Mucosa of stomach (tissue), 1 donor: ENCODE results near the gene PPM1F.
"Not testable (repeated sequence)": the region's sequence is repeated elsewhere in the genome, so short reads cannot be mapped to it uniquely, and the experiment has no call there.

Experiments
- H3K27me3 ChIP-seq: one replicate; pipeline ENCODE4 v1.7.0; 2013; ENCODE audit warnings: mild to moderate bottlenecking, low read length; ENCODE audit not compliant: control insufficient read depth, insufficient read depth
- H3K36me3 ChIP-seq: one replicate; pipeline ENCODE4 v1.7.0; 2013; ENCODE audit warnings: low read length; ENCODE audit not compliant: control insufficient read depth, insufficient read depth
- H3K4me1 ChIP-seq: one replicate; pipeline ENCODE4 v1.7.0; 2013; ENCODE audit warnings: mild to moderate bottlenecking, low read length; ENCODE audit not compliant: control insufficient read depth, insufficient read depth
- H3K4me3 ChIP-seq: one replicate; pipeline ENCODE4 v1.7.0; 2013; ENCODE audit warnings: low read length
- H3K9ac ChIP-seq: one replicate; pipeline ENCODE4 v1.7.0; 2013; ENCODE audit warnings: mild to moderate bottlenecking, low read length, moderate library complexity
- H3K9me3 ChIP-seq: one replicate; pipeline ENCODE4 v1.7.0; 2013; ENCODE audit warnings: mild to moderate bottlenecking, low read length, moderate library complexity; ENCODE audit not compliant: control insufficient read depth
- donor health status: Pancreatic carcinoma.

PPM1F gene

GRCh38 chr22:21918466-21919185 is 34.0 kb downstream of the PPM1F start:
- no peaks in the 10 kb centered on the region for H3K4me1 ChIP-seq
- H3K9me3 ChIP-seq: no peaks in the 10 kb centered on the region
- no peaks in the 10 kb centered on the region for H3K36me3 ChIP-seq
- H3K9ac ChIP-seq: no peak overlapping the region
- H3K27me3 ChIP-seq: no peaks in the 10 kb centered on the region
- no peak overlapping the region for H3K4me3 ChIP-seq

DNA sequence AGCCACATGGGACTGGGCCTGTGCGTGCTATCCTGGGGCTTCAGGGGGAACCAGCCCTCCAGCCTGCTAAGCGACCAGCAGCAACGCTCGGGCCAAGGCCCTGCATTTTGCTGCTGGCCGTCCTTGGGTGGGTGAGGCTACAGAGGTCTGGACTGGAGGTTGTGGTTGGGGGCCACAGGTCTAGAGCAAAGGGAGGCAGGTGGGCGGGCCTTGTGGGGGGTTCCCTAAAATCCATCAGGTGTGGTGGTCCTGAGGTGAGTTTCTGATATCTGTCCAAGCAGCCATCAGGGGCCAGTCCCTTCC is 34.7 kb downstream of the PPM1F start:
- Histone ChIP-seq H3K4me1 (no peaks in the 10 kb centered on the region), H3K27me3 (no peaks in the 10 kb centered on the region), H3K36me3 (no peaks in the 10 kb centered on the region)

GRCh38 chr22:21917181-21917958 is 35.3 kb downstream of the PPM1F start:
- H3K9ac ChIP-seq: no peak overlapping the region
- H3K9me3 ChIP-seq: no peaks in the 10 kb centered on the region
- no peaks in the 10 kb centered on the region for H3K27me3 ChIP-seq
- no peaks in the 10 kb centered on the region for H3K4me1 ChIP-seq
- H3K36me3 ChIP-seq: no peaks in the 10 kb centered on the region
- H3K4me3 ChIP-seq: no peak overlapping the region

More for the DNA sequence above, 34.7 kb downstream of the PPM1F start:
- no peak overlapping the region for H3K4me3 ChIP-seq
- no peak overlapping the region for H3K9ac ChIP-seq
- no peaks in the 10 kb centered on the region for H3K9me3 ChIP-seq

DNA sequence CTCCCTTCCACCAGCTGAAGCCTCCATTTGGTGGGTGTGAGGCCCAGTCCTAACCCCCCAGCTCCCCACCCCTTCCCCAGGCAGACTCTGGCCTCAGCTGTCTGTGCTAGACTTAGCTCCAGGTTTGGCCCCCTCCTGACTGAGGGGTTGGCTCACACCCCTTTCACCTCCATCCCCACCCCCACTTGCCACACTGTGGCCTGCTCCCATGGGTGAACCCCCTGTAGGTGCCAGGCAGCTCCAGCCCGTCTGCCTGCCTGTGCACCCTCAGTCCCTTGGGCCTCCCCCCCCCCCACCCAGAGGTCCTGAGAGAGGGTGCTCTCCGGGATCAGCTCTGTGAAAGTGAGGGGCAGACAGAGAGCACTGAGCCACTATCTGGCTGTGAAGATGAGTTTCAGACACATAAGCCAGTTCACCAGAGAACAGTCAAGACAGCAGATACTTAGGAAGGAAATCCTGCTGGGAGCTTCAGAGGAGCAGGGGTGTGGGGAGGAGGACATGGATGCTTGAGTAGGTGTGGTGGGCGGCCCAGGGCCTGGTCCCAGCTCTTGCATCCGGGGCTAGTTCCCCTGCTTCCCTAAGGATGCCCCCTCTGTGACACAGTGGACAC is 36.2 kb downstream of the PPM1F start:
- H3K9me3 ChIP-seq: no peaks in the 10 kb centered on the region
- no peaks in the 10 kb centered on the region for H3K27me3 ChIP-seq
- no peaks in the 10 kb centered on the region for H3K4me1 ChIP-seq
- H3K9ac ChIP-seq: no peak overlapping the region
- no peak overlapping the region for H3K4me3 ChIP-seq
- no peaks in the 10 kb centered on the region for H3K36me3 ChIP-seq

GRCh38 chr22:21915624-21916308 is 36.9 kb downstream of the PPM1F start:
- no peak overlapping the region for H3K4me3 ChIP-seq

DNA sequence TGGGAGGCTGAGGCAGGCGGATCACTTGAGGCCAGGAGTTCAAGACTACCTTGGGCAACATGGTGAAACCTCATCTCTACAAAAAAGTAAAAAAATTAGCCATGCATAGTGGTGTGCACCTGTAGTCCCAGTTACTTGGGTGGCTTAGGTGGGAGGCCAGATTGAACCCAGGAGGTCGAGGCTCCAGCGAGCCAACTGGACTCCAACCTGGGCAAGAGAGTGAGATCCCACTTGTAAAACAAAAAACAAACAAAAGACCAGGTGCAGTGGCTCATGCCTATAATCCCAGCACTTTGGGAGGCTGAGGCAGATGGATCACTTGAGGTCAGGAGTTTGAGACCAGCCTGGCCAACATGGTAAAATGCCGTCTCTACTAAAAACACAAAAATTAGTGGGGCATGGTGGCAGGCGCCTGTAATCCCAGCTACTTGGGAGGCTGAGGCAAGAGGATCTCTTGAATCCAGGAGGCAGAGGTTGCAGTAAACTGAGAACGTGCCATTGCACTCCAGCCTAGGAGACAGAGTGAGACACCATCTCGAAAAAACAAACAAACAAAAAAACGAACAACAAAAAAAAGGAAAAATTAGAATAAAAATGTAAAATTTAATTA is 38.5 kb downstream of the PPM1F start:
- not testable (repeated sequence) for H3K9ac ChIP-seq, H3K4me3 ChIP-seq, H3K27me3 ChIP-seq, H3K36me3 ChIP-seq, H3K9me3 ChIP-seq, H3K4me1 ChIP-seq

More at GRCh38 chr22:21915624-21916308, 36.9 kb downstream of the PPM1F start:
- Histone ChIP-seq H3K27me3 (no peaks in the 10 kb centered on the region), H3K9ac (no peak overlapping the region), H3K9me3 (no peaks in the 10 kb centered on the region), H3K36me3 (no peaks in the 10 kb centered on the region), H3K4me1 (no peaks in the 10 kb centered on the region)

DNA sequence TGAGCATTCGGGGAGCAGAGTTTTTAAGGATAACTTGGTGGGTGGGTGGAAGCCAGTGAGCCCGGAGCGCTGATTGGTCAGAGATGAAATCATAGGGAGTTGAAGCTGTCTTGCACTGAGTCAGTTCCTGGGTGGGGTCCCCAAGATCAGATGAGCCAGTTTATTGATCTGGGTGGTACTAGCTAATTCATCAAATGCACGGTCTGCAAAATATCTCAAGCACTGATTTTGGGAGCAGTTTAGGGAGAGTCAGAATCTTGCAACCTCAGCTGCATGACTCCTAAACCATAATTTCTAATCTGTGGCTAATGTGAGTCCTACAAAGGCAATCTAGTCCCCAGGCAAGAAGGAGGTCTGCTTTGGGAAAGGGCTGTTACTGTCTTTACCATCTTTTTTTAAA is 42.3 kb downstream of the PPM1F start:
- H3K9me3 ChIP-seq, H3K9ac ChIP-seq, H3K36me3 ChIP-seq, H3K27me3 ChIP-seq, H3K4me1 ChIP-seq, H3K4me3 ChIP-seq: not testable (repeated sequence)

- Histone ChIP-seq H3K9me3 (no peaks in the 10 kb centered on the region), H3K4me1 (no peaks in the 10 kb centered on the region), H3K4me3 (no peak overlapping the region), H3K9ac (no peak overlapping the region), H3K36me3 (no peaks in the 10 kb centered on the region), H3K27me3 (no peaks in the 10 kb centered on the region)
These were observed 42.8 kb downstream of the PPM1F start for GRCh38 chr22:21909871-21910270.

- no peak overlapping the region for H3K9ac ChIP-seq
- H3K4me1 ChIP-seq: no peaks in the 10 kb centered on the region
- H3K36me3 ChIP-seq: no peaks in the 10 kb centered on the region
- no peak overlapping the region for H3K4me3 ChIP-seq
- H3K9me3 ChIP-seq: no peaks in the 10 kb centered on the region
- H3K27me3 ChIP-seq: no peaks in the 10 kb centered on the region
These were observed 44.8 kb downstream of the PPM1F start for GRCh38 chr22:21907638-21908522.

- not testable (repeated sequence) for H3K27me3 ChIP-seq, H3K9ac ChIP-seq, H3K36me3 ChIP-seq, H3K4me3 ChIP-seq, H3K4me1 ChIP-seq, H3K9me3 ChIP-seq
These were observed 47.4 kb downstream of the PPM1F start for GRCh38 chr22:21905234-21905633.

GRCh38 chr22:21904250-21904789 is 48.3 kb downstream of the PPM1F start:
- Histone ChIP-seq H3K27me3 (no peaks in the 10 kb centered on the region), H3K9me3 (no peaks in the 10 kb centered on the region), H3K9ac (no peak overlapping the region), H3K36me3 (no peaks in the 10 kb centered on the region), H3K4me1 (no peaks in the 10 kb centered on the region), H3K4me3 (no peak overlapping the region)
